ENCODE measurements around the gene OR2A12.

OR2A12 gene

GRCh38 chr7:144142187-144142586 is 56.1 kb downstream of the OR2A12 start:
- Histone ChIP-seq H3K4me1 (ENCODE audit: insufficient read depth, low read length, poor library complexity, severe bottlenecking) (no peaks in the 10 kb centered on the region), H3K36me3 (ENCODE audit: insufficient read depth, low read length) (no peaks in the 10 kb centered on the region), H2AFZ (ENCODE audit: low read length) (no peak overlapping the region), H3K9ac (ENCODE audit: low read depth, low read length, poor library complexity, severe bottlenecking) (no peak overlapping the region), H3K4me3 (ENCODE audit: low read length, poor library complexity, severe bottlenecking) (no peak overlapping the region), H3K9me3 (ENCODE audit: insufficient read depth, low read depth, low read length) (no peaks in the 10 kb centered on the region), H3K27me3 (ENCODE audit: insufficient read depth, low read length, poor library complexity, severe bottlenecking) (no peaks in the 10 kb centered on the region), H3F3A (ENCODE audit: low read depth) (no peaks in the 10 kb centered on the region), H4K20me1 (ENCODE audit: insufficient read depth, low read length, poor library complexity, severe bottlenecking) (no peaks in the 10 kb centered on the region), H3K79me2 (ENCODE audit: insufficient read depth, low read length) (no peaks in the 10 kb centered on the region), H3K9me2 (replicated peaks; ENCODE audit: low read depth, low read length) (no peaks in the 10 kb centered on the region), H3K4me2 (ENCODE audit: low read depth, low read length, poor library complexity, severe bottlenecking) (no peak overlapping the region)
- TF ChIP-seq EZH2phosphoT487 (IDR thresholded peaks at IDR 0.05; ENCODE audit: borderline replicate concordance) (no peak), CTCF (conservative IDR thresholded peaks at IDR 0.05; ENCODE audit: low read length) (no peak)

- Histone ChIP-seq H3K9me2 (replicated peaks; ENCODE audit: low read depth, low read length) (no peaks in the 10 kb centered on the region), H2AFZ (ENCODE audit: low read length) (no peak overlapping the region), H4K20me1 (ENCODE audit: insufficient read depth, low read length, poor library complexity, severe bottlenecking) (no peaks in the 10 kb centered on the region), H3F3A (ENCODE audit: low read depth) (no peaks in the 10 kb centered on the region), H3K9me3 (ENCODE audit: insufficient read depth, low read depth, low read length) (no peaks in the 10 kb centered on the region), H3K9ac (ENCODE audit: low read depth, low read length, poor library complexity, severe bottlenecking) (no peak overlapping the region), H3K79me2 (ENCODE audit: insufficient read depth, low read length) (no peaks in the 10 kb centered on the region), H3K36me3 (ENCODE audit: insufficient read depth, low read length) (no peaks in the 10 kb centered on the region), H3K27me3 (ENCODE audit: insufficient read depth, low read length, poor library complexity, severe bottlenecking) (no peaks in the 10 kb centered on the region), H3K4me1 (ENCODE audit: insufficient read depth, low read length, poor library complexity, severe bottlenecking) (no peaks in the 10 kb centered on the region), H3K4me3 (ENCODE audit: low read length, poor library complexity, severe bottlenecking) (no peak overlapping the region), H3K4me2 (ENCODE audit: low read depth, low read length, poor library complexity, severe bottlenecking) (no peak overlapping the region)
- no peak for TF ChIP-seq CTCF (conservative IDR thresholded peaks at IDR 0.05; ENCODE audit: low read length)
- TF ChIP-seq EZH2phosphoT487 (IDR thresholded peaks at IDR 0.05; ENCODE audit: borderline replicate concordance) = no peak
Measured at GRCh38 chr7:144144426-144144825, 58.3 kb downstream of the OR2A12 start.

- Histone ChIP-seq H3K79me2 (ENCODE audit: insufficient read depth, low read length) (no peaks in the 10 kb centered on the region), H3K4me3 (ENCODE audit: low read length, poor library complexity, severe bottlenecking) (no peak overlapping the region), H3K27me3 (ENCODE audit: insufficient read depth, low read length, poor library complexity, severe bottlenecking) (no peaks in the 10 kb centered on the region), H3K9me2 (replicated peaks; ENCODE audit: low read depth, low read length) (no peaks in the 10 kb centered on the region), H3F3A (ENCODE audit: low read depth) (no peaks in the 10 kb centered on the region), H4K20me1 (ENCODE audit: insufficient read depth, low read length, poor library complexity, severe bottlenecking) (no peaks in the 10 kb centered on the region), H3K36me3 (ENCODE audit: insufficient read depth, low read length) (no peaks in the 10 kb centered on the region), H3K9ac (ENCODE audit: low read depth, low read length, poor library complexity, severe bottlenecking) (no peak overlapping the region), H3K9me3 (ENCODE audit: insufficient read depth, low read depth, low read length) (no peaks in the 10 kb centered on the region), H3K4me1 (ENCODE audit: insufficient read depth, low read length, poor library complexity, severe bottlenecking) (no peaks in the 10 kb centered on the region), H2AFZ (ENCODE audit: low read length) (no peak overlapping the region), H3K4me2 (ENCODE audit: low read depth, low read length, poor library complexity, severe bottlenecking) (no peak overlapping the region)
- TF ChIP-seq EZH2phosphoT487 (IDR thresholded peaks at IDR 0.05; ENCODE audit: borderline replicate concordance) = no peak
- no peak for TF ChIP-seq CTCF (conservative IDR thresholded peaks at IDR 0.05; ENCODE audit: low read length)
Measured at GRCh38 chr7:144148224-144148827, 62.2 kb downstream of the OR2A12 start.

Measured in Loucy (cell line).